HG03064 (cell line): ENCODE measurements around the gene LCMT2.

Experiments used
- ATAC-seq: cut with Tn5 transposase; IDR thresholded peaks from one replicate; pipeline ENCODE4 v1.9.1; 2021; ENCODE audit warnings: low read depth; ENCODE audit not compliant: unreplicated experiment

The LCMT2 gene

GRCh38 chr15:43277231-43277823, 53.0 kb downstream of the LCMT2 start:
- no peak for ATAC-seq

GRCh38 chr15:43276563-43277200, 53.7 kb downstream of the LCMT2 start:
- ATAC-seq, result no peak

- no peak for ATAC-seq
Observed at GRCh38 chr15:43275740-43276562, 54.4 kb downstream of the LCMT2 start.

GRCh38 chr15:43274136-43274535, 56.2 kb downstream of the LCMT2 start:
- ATAC-seq, result no peak
